GM12878 (cell line): ENCODE results near the gene GGT7. TPM values are rescaled to one million over a fixed set of nuclear protein-coding genes. Genes with fewer than 3 reads are reported as not detected.

Source experiments
- CBFB ChIP-seq: IDR thresholded peaks from 2 replicates; pipeline ENCODE4 v1.6.1; 2016; ENCODE audit warnings: antibody characterized with exemption, low read depth
- CBX3 ChIP-seq: fragments of 200-600 bp; sonication (generic); IDR thresholded peaks from 2 replicates; pipeline ENCODE4 v1.6.1; 2016; ENCODE audit warnings: low read depth, borderline replicate concordance
- EED ChIP-seq: sonication (generic); IDR thresholded peaks from 2 replicates; pipeline ENCODE4 v1.6.1; 2016; ENCODE audit warnings: antibody characterized with exemption, low read depth
- ELK1 ChIP-seq: IDR thresholded peaks from 2 replicates; pipeline ENCODE4 v1.6.1; 2012; ENCODE audit warnings: low read depth, low read length, improper control_type of control experiment
- ETV6 ChIP-seq, 2 experiments: fragments of 450-650 bp in 1 of 2; IDR thresholded peaks in 1 of 2; conservative IDR thresholded peaks in 1 of 2; 2 replicates each; pipeline ENCODE4 v1.6.1; 2014; ENCODE audit warnings: antibody characterized with exemption in 1 of 2, borderline replicate concordance in 1 of 2, low read depth in 1 of 2, mild to moderate bottlenecking in 1 of 2, moderate library complexity in 1 of 2
- FOS ChIP-seq: IDR thresholded peaks from 3 replicates; pipeline ENCODE4 v1.6.1; 2011; ENCODE audit warnings: borderline replicate concordance; ENCODE audit not compliant: insufficient read length; ENCODE audit errors: extremely low read depth
- HDGF ChIP-seq: fragments of 450-650 bp; IDR thresholded peaks from 2 replicates; pipeline ENCODE4 v1.6.1; 2016; ENCODE audit warnings: antibody characterized with exemption
- KDM1A ChIP-seq: fragments of 200-600 bp; sonication (generic); IDR thresholded peaks from 2 replicates; pipeline ENCODE4 v1.6.1; 2016; ENCODE audit warnings: borderline replicate concordance
- LARP7 ChIP-seq: fragments of 450-650 bp; IDR thresholded peaks from 2 replicates; pipeline ENCODE4 v1.6.1; 2017; ENCODE audit warnings: mild to moderate bottlenecking
- MAX ChIP-seq: IDR thresholded peaks from 2 replicates; pipeline ENCODE4 v1.6.1; 2012; ENCODE audit warnings: low read depth, low read length, improper control_type of control experiment
- MTA3 ChIP-seq: IDR thresholded peaks from 2 replicates; pipeline ENCODE4 v1.6.1; 2012; ENCODE audit warnings: low read length, inconsistent platforms, borderline replicate concordance
- MXI1 ChIP-seq: fragments of 150-350 bp; IDR thresholded peaks from 2 replicates; pipeline ENCODE4 v1.6.1; 2011; ENCODE audit warnings: low read depth, mild to moderate bottlenecking, inconsistent platforms, low read length, improper control_type of control experiment
- NBN ChIP-seq: fragments of 450-650 bp; IDR thresholded peaks from 2 replicates; pipeline ENCODE4 v1.6.1; 2016
- NFXL1 ChIP-seq: fragments of 450-650 bp; IDR thresholded peaks from 2 replicates; pipeline ENCODE4 v1.6.1; 2017; ENCODE audit warnings: antibody characterized with exemption, mild to moderate bottlenecking, borderline replicate concordance
- NFYB ChIP-seq: IDR thresholded peaks from 2 replicates; pipeline ENCODE4 v1.6.1; 2011; ENCODE audit warnings: low read depth, mild to moderate bottlenecking, low read length, improper control_type of control experiment, moderate library complexity; ENCODE audit not compliant: insufficient read depth
- POLR2AphosphoS2 ChIP-seq: IDR thresholded peaks from 2 replicates; pipeline ENCODE4 v1.6.1; 2011; ENCODE audit warnings: low read depth, mild to moderate bottlenecking, low read length, improper control_type of control experiment, moderate library complexity
- POU2F2 ChIP-seq: IDR thresholded peaks from 3 replicates; pipeline ENCODE4 v1.6.1; 2011; ENCODE audit warnings: low read depth, mild to moderate bottlenecking, low read length, borderline replicate concordance
- RB1 ChIP-seq: fragments of 450-650 bp; formaldehyde crosslinking; IDR thresholded peaks from 2 replicates; pipeline ENCODE4 v1.6.1; 2017; ENCODE audit warnings: mild to moderate bottlenecking, borderline replicate concordance
- RCOR1 ChIP-seq: conservative IDR thresholded peaks from 2 replicates; pipeline ENCODE4 v1.6.1; 2012; ENCODE audit warnings: low read depth, low read length, improper control_type of control experiment
- SPI1 ChIP-seq: IDR thresholded peaks from 2 replicates; pipeline ENCODE4 v1.6.1; 2011; ENCODE audit warnings: low read depth, mild to moderate bottlenecking, low read length, moderate library complexity, borderline replicate concordance; ENCODE audit not compliant: insufficient read depth
- SUPT20H ChIP-seq: IDR thresholded peaks from 2 replicates; pipeline ENCODE4 v1.6.1; 2011; ENCODE audit warnings: low read depth, mild to moderate bottlenecking, low read length, moderate library complexity, borderline replicate concordance; ENCODE audit not compliant: control insufficient read depth
- SUZ12 ChIP-seq: fragments of 200-600 bp; sonication (generic); IDR thresholded peaks from one replicate; pipeline ENCODE4 v1.6.1; 2018; ENCODE audit warnings: antibody characterized with exemption, mild to moderate bottlenecking; ENCODE audit not compliant: unreplicated experiment
- TAF1 ChIP-seq: IDR thresholded peaks from 2 replicates; pipeline ENCODE4 v1.6.1; 2011; ENCODE audit warnings: mild to moderate bottlenecking, low read depth, low read length, borderline replicate concordance
- ZBTB4 ChIP-seq: fragments of 450-650 bp; formaldehyde crosslinking; IDR thresholded peaks from 2 replicates; pipeline ENCODE4 v1.4.0; 2022; ENCODE audit warnings: mild to moderate bottlenecking, moderate library complexity
- ZNF207 ChIP-seq: fragments of 450-650 bp; IDR thresholded peaks from 2 replicates; pipeline ENCODE4 v1.6.1; 2014; ENCODE audit warnings: antibody characterized with exemption, mild to moderate bottlenecking, borderline replicate concordance
- ZZZ3 ChIP-seq: IDR thresholded peaks from 2 replicates; pipeline ENCODE4 v1.6.1; 2011; ENCODE audit warnings: low read depth; ENCODE audit not compliant: control insufficient read depth, insufficient read length
- polyA plus RNA-seq, 11 experiments: library from polyadenylated mRNA; depleted of rRNA in 4 of 11; unstranded in 6 of 11; stranded (reverse) in 5 of 11; fragments of >200 nt; fragmentation: Nextera tagmentation in 4 of 11; fragmentation: Illumina TruSeq in 1 of 11; extraction: Ambion mirVana in 4 of 11; extraction: Trizol in 1 of 11; gene quantifications; 1 replicate in 1 of 11; 2 replicates in 10 of 11; pipeline versions ENCODE4 v1.2.1 to v1.2.3, GENCODE V29; 2011 to 2016; ENCODE audit warnings: inconsistent platforms in 2 of 11, missing spikeins in 2 of 11, low read depth in 1 of 11
- total RNA-seq, 4 experiments: library from RNA; depleted of rRNA in 3 of 4; stranded (reverse); fragments of >200 nt in 3 of 4; fragmentation: Illumina TruSeq in 1 of 4; extraction: Trizol in 1 of 4; gene quantifications; 2 replicates each; pipeline versions ENCODE4 v1.2.1 to v1.2.3, GENCODE V29; 2013 to 2021

Gene GGT7
- total and polyA plus RNA-seq, 10 of the 15 experiments (the other 5 are each of a cell fraction or from before 2014, with no cell fraction given): 0.02 to 14.7 (median 5.3) TPM

- TF ChIP-seq NFXL1: no peak
- no peak for TF ChIP-seq SPI1
- TF ChIP-seq ELK1: no peak
- TF ChIP-seq MTA3: no peak
- no peak for TF ChIP-seq RCOR1
- no peak for TF ChIP-seq POU2F2
- no peak for TF ChIP-seq FOS
- peak; percentile 43; the same call in 1 of the 2 replicates for TF ChIP-seq LARP7
- TF ChIP-seq CBX3: no peak
- no peak for TF ChIP-seq KDM1A
- no peak for TF ChIP-seq ZNF207
- TF ChIP-seq POLR2AphosphoS2: no peak
- no peak for TF ChIP-seq CBFB
- TF ChIP-seq NBN: no peak
- no peak for TF ChIP-seq NFYB
- no peak; the same call in 1 of the 2 replicates for TF ChIP-seq TAF1
- TF ChIP-seq ZZZ3: no peak
- 0 out of 2 replicates have a peak, but pooled peaks have one; percentile 37 for TF ChIP-seq RB1
- no peak for TF ChIP-seq ZBTB4 (CRISPR knock-in tag)
- no peak for TF ChIP-seq ETV6 (conservative IDR thresholded peaks at IDR 0.05 in 1 of 2, IDR thresholded peaks at IDR 0.05 in 1 of 2; ENCODE audit: borderline replicate concordance in 1 of 2, low read depth in 1 of 2)
- TF ChIP-seq SUZ12: no peak
- TF ChIP-seq EED: no peak
- no peak for TF ChIP-seq SUPT20H
- no peak for TF ChIP-seq MAX
- no peak for TF ChIP-seq MXI1
- TF ChIP-seq HDGF: no peak; the same call in 1 of the 2 replicates
These were observed 4.0 kb upstream of the GGT7 start, which contains the start of gene ACSS2 (continued) for GRCh38 chr20:34876406-34877282.
